ENCODE results near the gene SLC25A15.
"Not testable (repeated sequence)": the region's sequence is repeated elsewhere in the genome, so short reads cannot be mapped to it uniquely, and the experiment has no call there.

Gene SLC25A15

DNA sequence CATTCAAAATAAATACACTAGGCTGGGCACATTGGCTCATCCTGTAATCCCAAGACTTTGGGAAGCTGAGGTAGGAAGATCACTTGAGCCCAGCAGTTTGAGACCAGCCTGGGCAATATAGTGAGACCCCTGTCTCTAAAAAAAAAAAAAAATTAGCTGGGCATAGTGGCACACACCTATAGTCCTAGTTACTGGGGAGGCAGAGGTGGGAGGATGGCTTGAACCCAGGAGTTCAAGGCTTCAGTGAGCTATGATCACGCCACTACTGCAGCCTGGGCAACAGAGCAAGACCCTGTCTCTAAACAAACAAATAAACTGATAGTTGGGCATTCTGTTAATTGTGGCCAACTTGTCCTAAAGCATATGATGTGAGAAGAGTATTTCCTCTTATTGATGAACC, 6.4 kb upstream of the SLC25A15 start:
- DNase-seq: not testable (repeated sequence)

DNA sequence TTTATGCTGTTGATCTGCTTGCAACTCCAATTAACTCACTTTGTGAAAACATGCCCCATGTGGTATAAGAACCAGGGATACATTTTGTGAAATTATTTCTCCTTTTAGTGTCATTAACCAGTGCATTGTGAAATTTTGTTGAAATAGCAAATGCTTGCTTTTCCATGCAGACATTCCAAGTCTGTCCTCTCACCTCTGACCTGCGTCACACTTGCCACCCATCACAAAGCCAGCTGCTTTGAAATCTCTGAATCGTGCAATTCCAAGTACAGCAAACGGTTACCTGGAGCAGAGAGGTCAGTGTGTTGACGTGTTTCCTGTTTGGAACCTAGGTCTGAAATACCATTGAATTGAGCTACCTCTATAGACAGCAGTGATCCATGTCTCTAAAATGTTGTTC, 4.9 kb upstream of the SLC25A15 start:
- peak; percentile 17 for DNase-seq

DNA sequence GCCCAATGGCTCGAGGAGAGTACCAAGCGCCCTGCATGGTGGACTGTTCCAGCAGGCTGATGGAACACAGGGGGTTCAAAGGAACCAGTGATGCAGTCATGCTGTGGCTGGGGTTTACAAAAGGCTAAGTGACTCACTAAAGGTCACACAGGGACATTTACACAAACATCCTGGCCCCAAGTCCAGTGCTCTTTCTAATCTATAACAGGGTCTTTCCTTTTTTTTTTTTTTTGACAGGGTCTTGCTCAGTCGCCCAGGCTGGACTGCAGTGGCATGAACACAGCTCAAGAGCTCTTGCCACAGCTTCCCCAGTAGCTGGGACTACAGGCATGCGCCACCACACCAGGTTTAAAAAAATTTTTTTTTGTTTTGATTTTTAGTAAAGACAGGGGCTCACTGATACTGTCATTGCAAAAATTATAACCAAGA, 2.8 kb upstream of the SLC25A15 start:
- peak; percentile 39 for DNase-seq

DNA sequence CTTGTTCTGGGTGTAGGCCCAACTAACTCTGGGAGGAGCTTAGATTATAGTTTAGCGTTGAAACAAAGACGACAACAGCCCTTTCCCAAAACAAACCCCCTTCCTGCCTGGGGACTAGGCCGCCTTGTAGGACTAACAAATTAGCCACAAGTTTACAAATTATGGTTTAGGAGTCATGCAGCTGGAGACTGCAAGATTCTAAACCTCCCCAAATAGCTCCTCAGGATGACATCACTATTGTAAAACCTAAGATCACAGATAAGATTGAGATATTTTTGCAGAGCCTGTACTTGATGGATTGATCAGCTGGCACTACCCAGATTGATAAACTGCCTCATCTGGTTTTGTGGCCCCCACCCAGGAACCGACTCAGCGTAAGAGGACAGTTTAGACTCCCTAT, 2.3 kb upstream of the SLC25A15 start:
- peak; percentile 12 for DNase-seq

DNA sequence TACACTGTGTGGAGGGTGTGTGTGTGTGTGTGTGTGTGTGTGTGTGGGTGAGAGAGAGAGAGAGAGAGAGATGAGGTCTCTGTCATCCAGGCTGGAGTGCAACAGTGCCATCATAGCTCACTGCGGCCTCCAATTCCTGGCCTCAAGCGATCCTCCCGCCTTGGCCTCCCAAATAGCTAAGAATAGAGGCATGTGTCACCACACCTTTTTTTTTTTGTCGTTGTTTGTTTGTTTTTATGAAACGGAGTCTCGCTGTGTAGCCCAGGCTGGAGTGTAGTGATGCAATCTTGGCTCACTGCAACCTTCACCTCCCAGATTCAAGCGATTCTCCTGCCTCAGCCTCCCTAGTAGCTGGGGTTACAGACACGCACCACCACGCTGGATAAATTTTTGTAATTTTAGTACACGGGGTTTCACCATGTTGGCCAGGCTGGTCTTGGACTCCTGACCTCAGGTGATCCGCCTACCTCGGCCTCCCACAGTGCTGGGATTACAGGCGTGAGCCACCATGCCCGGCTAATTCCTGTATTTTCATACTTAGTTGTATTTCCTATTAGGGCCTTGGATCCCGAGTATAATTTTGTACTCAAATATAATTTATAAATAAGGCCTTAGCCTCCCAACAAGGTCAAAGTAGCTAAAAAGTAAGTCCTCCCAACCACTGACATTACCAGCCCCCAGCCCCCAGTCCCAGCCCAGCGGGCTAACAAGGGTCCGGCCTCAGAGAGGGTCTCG, 704 bp upstream of the SLC25A15 start:
- DNase-seq: peak; percentile 15

DNA sequence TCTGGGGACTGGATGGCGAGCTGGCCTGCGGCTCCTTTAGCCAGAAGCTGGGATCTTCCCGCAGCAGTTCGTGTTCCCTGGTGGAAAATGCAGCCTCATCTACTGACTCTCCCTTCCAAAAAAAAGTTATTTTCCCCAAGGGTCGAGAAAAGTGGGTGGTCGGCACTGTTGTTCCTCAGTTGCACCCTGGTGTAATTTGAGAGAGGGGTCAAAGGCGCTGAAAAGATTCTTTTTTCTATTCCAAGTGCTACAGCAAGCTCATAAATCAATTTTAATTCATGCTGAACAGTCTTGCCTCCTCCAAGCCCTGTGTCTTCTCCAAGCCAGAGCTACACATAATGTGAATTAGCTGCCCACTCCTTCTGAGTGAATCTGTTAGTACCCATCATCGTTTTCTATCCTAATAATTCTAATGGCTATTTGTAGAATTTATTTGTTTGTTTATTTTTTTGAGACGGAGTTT, 774 bp downstream of the SLC25A15 start:
- DNase-seq: no peak

DNA sequence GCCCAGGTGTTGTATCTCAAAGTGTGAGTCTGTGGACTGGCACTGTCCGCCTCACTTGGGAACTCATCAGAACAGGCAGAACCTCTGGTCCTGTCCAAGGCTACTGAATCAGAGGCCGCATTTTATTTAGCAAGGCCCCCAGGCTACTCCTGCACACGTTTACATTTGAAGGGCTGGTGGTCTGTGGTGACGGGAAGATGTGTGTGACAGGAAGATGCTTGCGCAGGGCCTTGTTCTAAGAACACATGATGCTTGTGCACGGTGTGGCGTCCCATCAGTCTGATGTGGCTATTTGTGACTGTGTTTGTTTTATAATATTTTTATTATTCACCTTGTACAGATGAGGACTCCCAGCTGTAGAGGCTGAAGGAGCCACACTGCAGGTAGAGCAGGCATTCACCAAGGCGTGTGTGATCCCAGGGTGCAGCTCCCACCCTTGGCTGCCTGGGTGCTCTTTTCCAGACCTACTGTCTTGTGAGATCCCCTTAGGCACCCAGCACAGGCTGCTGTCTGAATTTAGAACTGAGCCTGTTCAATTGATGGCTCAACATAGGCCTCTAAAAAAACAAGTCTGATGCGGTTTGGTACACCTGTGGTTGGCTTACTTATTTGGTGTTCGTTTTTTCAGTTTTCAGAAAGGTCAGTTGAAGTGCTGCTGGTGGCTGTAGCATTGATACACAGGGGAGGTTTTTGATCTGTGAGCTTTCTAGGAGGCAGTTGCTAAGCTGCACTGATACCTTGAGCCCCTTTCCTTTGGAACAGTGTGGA, 3.1 kb downstream of the SLC25A15 start:
- DNase-seq: no peak

DNA sequence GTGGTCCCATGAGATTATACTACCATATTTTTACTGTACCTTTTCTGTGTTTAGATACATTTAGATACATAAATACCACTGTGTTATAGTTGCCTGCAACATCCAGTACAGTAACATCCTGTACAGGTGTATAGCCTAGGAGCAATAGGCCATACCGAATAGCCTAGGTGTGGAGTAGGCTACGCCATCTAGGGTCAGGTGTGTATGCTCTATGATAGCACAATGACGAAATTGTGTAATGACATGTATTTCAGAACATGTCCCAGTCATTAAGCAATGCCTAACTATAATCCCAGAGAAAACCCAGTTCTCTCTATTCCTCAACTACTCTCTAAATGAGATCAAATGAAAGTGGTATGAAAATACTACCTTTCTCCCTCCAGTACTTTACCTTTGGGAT, 3.9 kb downstream of the SLC25A15 start:
- no peak for DNase-seq

DNA sequence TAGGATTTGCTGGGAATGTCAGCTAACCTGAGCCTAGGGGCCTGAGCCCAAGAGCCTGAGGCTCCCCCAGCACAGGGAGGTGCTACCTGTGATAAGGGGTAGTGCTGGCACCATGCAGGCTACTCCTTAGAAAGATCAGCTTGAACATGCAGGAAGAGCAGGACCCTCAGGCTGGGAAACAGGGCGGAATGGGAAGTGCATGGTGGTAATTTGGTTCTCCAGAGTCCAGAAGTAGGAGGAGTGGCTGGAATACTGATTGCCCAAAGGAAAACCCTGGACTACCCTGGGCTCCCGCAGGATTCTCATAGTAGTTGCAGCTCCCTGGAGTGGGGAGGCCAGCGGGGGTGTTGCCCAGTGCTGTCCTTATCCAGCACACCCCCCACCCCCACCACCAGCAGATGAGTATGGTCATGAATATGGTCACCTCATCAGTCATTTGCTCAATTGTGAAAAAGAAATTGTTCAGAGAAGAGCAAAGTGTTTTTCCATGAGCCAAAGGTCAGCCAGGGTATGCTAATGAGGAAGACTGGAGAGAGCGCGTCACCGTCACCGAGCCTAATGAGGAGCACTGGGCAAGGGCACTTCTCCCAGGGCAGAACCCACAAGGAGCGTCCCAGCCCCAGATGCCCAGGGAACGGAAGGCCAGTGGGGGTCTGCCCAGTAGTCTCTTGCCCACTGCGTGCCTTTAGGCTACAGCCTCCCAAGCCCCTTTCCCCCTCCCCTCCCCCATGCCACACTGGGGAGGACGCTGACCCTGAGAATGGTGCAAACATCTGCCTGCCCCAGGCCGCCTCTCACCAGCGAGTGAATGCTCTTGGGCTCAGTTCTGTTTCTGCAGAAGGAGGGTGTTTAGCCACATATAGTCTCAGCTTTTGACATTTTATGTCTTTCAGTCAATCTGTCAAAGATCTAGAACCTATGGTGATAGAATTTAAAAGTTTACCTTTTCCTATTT, 5.3 kb downstream of the SLC25A15 start:
- DNase-seq: no peak

DNA sequence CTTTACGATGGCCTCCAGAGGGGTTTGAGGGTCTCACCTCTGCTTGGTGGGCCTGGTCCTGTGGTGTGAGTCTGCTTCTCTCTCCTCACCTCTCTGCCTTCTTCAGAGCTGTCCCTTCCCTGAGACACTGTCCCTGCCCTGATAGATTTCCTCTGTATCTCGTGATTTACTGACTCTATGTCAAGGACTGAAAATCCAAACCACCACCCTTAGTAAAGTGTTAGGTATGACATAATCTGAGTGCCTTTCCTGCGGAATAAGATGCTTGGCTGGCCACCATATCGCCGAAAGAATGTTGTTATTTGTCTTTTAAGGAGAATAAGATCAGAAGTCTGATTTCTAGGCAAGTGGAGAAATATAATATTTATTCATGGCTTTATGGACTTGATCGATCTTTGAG, 7.2 kb downstream of the SLC25A15 start:
- DNase-seq: no peak

DNA sequence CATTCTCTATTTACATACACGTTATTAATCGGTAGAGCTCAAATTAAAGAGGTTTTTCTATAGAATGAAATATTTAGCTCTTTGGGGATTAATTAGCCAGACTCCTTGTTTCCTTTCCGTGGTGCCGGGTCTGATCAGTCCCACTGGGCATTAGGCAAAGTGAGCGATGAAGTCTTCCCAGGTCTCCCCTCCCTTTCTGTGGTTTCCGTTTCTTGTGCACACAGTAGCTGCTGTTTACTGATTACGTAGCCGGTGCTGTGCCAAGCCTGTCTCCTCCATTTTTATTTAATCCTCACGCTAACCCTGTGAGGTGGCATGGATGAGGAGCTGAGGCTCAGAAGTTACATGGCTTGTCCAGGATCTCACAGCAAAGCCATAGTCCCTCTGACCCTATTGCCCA, 9.0 kb downstream of the SLC25A15 start:
- DNase-seq: no peak

DNA sequence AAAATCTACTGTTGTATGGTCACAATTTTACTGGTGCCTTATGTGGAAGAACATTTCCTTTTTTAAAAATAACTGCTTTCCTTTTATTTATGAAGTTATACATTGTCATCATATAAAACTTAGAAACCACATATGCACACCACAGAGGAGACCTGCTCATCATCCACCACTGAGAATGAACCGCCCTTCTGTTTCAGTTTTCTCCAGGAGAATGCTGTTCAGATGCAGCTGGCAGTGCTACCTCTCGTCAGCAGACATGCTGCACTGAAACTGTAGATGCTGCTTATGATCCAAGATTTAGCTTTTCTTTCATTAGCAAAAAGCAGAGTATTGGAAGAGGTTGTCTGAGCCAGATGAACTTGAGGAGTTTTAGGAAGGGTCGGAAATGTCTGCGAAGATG, 10.1 kb downstream of the SLC25A15 start:
- DNase-seq: no peak

DNA sequence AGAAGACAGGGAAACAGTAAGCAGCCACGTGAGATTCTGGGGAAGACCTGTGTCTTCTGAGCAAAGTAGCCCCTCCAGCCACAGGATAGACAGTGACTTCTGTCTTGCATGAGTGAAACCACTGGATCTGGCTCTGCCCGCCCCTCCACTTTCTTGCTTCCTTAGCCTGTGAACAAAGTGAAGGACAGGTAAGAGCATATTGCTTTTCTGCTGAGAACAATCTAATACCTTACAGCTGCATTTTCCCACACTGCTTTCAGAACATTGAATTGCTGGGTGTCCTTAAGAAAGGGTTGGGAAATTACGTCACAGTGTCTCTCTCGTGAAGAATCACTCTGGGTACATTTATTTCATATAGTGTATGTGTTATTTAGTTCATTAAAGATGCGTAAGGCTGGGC, 11.1 kb downstream of the SLC25A15 start:
- no peak for DNase-seq

DNA sequence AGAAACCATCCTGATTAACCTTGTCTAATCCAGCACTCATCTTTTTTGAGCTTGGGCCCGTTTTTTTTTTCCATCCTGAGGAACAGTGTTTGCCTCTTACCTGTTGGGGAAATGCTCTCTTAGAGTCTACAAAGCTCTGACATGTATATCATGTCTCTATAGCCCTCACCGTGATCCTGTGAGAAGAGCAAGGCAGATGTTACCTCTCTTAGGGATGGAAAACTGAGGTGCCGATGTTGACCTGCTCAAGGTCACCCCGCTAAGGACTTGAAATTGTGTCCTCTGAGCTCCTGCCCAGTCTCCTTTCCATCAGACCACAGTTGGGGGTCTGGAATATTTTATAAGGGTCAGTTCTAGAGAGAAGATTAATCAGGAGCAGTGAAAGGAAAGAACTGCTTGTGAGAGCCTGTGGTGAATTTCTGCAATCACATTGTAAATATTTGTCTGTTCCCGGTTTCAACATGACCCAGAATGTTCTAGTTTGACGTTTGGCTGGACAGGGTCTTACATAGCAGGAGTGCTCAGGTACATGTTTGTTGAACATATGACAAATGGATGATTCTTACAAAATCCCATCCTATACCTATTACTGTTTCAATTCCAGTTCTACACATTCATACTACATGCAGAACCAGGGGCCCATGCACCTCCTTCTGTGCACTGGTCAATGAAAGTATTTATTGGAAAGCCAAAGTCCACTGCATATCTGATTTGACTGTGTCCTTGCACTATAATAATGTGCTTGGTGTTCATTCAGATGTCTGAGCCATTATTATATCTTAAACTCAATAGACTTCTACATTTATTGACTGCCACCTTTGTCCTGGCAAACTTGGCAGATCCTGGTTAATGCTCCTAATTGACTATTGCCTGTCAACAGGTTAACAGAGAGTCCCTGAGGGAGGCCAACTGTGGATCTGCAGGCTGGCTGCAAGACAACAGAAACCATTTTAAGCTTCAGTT, 12.1 kb downstream of the SLC25A15 start:
- no peak for DNase-seq

DNA sequence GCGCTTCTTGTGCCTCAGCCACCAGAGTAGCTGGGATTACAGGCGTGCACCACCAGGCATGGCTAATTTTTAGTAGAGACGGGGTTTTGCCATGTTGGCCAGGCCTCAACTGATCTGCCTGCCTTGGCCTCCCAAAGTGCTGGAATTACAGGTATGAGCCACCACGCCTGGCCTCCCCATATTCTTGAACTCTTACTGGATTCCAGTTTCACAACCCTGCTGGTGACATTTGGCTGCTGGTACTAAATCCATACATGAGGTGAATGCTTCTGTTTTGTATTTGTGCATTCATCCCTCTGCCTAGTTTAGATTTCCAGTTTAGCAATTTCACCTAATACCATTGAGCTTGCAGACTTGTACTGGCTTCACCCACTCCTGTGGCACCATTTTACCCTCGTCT, 13.9 kb downstream of the SLC25A15 start:
- DNase-seq: no peak

DNA sequence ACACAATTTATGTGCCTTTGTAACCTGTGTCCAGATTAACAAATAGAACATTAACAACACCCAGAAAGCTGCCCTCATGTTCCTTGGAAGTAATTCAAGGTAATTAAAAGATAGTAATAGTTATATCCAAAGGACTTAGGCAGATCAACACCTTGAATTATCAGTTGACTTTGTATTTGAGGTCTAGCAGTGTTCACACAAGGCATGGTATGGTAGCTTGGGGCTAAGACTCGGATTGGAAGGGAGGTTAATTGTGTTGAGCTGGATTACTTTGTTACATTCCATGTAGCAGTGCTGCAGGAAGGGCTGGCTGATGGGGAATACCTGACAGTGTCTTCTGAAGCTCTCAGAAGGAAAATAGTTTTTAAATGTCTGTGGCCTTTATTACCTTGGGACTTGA, 16.8 kb downstream of the SLC25A15 start:
- DNase-seq: no peak

DNA sequence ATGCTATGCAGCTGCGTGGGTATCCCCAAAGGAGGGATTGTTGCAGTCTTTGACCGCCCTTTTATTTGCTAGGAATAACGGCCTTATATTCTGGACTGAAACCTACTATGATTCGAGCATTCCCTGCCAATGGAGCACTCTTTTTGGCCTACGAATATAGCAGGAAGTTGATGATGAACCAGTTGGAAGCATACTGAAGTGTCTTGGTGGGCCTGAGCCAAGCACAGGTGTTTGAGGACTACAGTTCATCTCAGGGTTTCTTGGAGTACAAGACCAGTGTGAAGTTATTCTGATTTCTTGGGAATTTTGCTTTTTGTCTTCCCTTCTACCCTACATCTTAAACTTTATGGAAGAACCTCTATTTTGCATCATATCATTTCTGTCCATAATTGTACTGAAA, 20.1 kb downstream of the SLC25A15 start:
- DNase-seq: no peak

DNA sequence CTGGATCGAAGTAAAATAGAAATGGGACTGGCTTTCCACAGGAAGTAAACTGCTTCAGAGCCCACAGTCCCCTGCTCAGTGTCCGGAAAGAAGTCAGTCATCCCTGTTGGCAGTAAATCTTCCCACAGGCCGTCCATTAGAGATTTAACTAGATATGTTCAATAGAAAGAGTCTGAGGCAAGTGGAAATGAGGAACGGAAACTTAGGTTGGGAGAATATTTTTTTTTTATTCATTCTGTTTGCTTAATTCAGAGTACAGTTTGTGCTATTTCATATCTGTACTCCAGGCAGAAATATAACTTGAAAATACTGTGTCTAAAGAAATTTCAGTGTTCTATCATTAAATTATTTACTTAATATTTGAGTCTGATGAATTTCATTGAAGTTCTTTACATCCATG, 22.7 kb downstream of the SLC25A15 start:
- no peak for DNase-seq

DNA sequence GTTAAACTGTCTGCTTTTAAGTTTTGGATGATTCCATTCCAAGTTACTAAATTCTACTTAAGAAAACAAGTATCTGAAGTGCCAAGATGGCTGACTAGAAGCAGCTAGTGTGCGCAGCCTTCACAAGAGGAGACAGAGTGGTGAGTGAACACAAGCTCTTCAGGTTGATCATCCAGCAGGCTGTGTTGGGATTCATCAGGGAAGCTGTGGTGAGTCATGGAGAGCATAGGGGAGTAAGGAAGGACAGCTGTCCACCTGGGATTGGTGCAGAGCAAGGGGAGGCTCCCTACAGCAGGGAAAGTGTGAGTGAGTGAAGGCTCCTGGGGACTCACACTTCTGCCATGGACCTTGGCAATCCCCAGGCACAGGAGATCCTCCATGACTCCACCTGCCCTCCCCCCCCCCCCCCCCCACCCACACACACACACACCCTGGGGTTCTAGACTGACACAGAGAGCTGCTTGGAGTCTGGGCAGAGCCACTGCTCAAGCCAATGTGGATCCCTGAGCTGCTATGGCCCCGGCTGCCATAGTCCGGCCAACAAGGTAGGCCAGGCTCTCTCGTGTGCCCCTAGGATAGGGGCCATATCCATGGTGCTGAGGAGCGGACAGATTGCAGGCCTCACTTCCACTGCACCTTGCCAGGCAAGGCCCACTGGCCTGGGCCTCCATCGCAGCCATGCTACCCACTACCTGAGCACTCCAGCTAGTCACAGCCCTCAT, 23.5 kb downstream of the SLC25A15 start:
- DNase-seq: no peak

DNA sequence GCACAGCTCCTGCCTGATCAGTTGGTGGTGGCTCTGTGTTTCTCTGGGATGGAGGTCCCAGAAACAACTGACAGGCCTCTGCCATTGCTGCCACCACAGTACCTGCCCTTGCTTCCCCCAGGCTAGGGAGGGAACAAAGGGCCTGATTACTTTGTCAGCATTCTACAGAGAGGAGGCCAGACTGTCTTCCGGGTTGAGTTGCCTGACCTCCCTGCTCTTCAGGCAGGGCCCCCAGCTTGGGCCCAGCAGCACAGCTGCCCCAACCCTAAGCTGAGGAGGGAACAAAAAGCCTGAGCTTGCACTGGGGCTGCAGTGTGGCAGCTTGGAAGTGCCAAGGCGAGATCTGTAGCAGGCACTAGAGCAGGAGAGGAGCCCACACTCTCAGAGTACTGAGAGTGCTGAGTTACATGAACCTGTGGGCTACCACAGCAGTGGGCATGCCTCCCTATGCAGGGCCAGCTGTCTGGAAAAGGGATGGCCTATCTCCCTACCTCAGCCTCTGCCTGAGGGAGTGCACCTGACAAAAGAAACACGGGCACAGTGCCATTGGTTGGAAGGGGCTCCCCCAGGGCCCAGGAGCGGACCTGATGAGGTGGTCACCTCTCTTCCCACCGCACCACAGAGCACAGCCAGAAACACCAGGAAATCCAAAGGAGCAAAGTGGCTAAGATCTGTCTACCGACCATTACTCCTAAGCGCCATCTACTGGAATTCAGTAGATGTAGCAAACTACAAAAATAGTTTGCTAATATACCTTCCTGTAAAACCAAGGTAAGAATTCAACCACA, 24.4 kb downstream of the SLC25A15 start:
- no peak for DNase-seq

DNA sequence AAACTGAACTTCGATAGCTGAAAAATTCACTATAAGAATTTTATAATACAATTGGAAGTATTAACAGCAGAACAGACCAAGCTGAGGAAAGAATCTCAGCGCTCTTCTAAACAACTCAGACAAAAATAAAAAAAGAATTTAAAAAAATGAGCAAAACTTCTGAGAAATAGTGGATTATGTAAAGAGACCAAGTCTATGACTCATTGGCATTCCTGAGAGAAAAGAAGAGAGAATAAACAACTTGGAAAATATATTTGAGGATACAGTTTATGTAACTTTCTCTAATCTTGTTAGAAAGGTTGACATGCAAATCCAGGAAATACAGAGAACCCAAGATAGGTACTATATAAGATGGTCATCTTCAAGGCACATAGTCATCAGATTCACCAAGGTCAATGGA, 25.4 kb downstream of the SLC25A15 start:
- no peak for DNase-seq
